Ovary (tissue), 3 donors: Measurements from ENCODE around the gene AMOTL2.

Experiments
- CTCF ChIP-seq, 3 donors: fragments of 450-650 bp in 2 of 3; fragments of 200-600 bp in 1 of 3; IDR thresholded peaks; one replicate each; pipeline versions ENCODE4 v1.5.1 to v1.8.0; 2016 to 2022; ENCODE audit warnings: antibody characterized with exemption in 3 of 3, mild to moderate bottlenecking in 1 of 3
- EP300 ChIP-seq: sonication (generic); formaldehyde crosslinking; IDR thresholded peaks from one replicate; pipeline ENCODE4 v1.6.1; 2017; ENCODE audit warnings: antibody characterized with exemption
- donor health status: DM: no; HTN: no; CAD: no.

- TF ChIP-seq CTCF (IDR thresholded peaks at IDR 0.05) (no peak), EP300 (no peak)
Measured at GRCh38 chr3:134362670-134363380, 11.4 kb downstream of the AMOTL2 start.
